ENCODE measurements around the gene LSMEM2.
"Not testable (repeated sequence)": the region's sequence is repeated elsewhere in the genome, so short reads cannot be mapped to it uniquely, and the experiment has no call there.

LSMEM2 gene

GRCh38 chr3:50278880-50279224 is at the start of gene LSMEM2:
Gene LSMEM2 (plus strand): TSS chr3:50279087. CDS start chr3:50279114, 27 bp downstream.
- no peak for DNase-seq

- DNase-seq: no peak
These were observed 49.4 kb upstream of the LSMEM2 start for GRCh38 chr3:50229490-50229889.

GRCh38 chr3:50230104-50230793 is 48.6 kb upstream of the LSMEM2 start:
- DNase-seq: no peak

GRCh38 chr3:50230794-50231125 is 48.1 kb upstream of the LSMEM2 start:
- no peak for DNase-seq

GRCh38 chr3:50231581-50231980 is 47.3 kb upstream of the LSMEM2 start:
- DNase-seq: no peak

- no peak for DNase-seq
These were observed 46.6 kb upstream of the LSMEM2 start for GRCh38 chr3:50232303-50232702.

GRCh38 chr3:50233176-50233575 is 45.7 kb upstream of the LSMEM2 start:
- DNase-seq: no peak

- DNase-seq: peak; percentile 99
These were observed 43.0 kb upstream of the LSMEM2 start, which contains the start of gene GNAI2 for GRCh38 chr3:50235716-50236483. Gene GNAI2 (plus strand): TSS chr3:50236204. CDS start chr3:50236336, 132 bp downstream.

GRCh38 chr3:50236484-50237132 is 42.3 kb upstream of the LSMEM2 start:
- no peak for DNase-seq

GRCh38 chr3:50237133-50237651 is 41.7 kb upstream of the LSMEM2 start:
- peak; percentile 35 for DNase-seq

GRCh38 chr3:50237754-50238548 is 40.9 kb upstream of the LSMEM2 start:
- DNase-seq: peak; percentile 92

GRCh38 chr3:50238549-50239026 is 40.3 kb upstream of the LSMEM2 start:
- peak; percentile 72 for DNase-seq

- DNase-seq: no peak
These were observed 39.2 kb upstream of the LSMEM2 start for GRCh38 chr3:50239649-50240048.

GRCh38 chr3:50241163-50241562 is 37.7 kb upstream of the LSMEM2 start:
- DNase-seq: no peak

- DNase-seq: no peak
These were observed 37.0 kb upstream of the LSMEM2 start for GRCh38 chr3:50241713-50242380.

- no peak for DNase-seq
These were observed 36.5 kb upstream of the LSMEM2 start for GRCh38 chr3:50242381-50242770.

- peak; percentile 26 for DNase-seq
These were observed 35.9 kb upstream of the LSMEM2 start for GRCh38 chr3:50242851-50243542.

- no peak for DNase-seq
These were observed 35.4 kb upstream of the LSMEM2 start for GRCh38 chr3:50243543-50243895.

GRCh38 chr3:50244813-50245212 is 34.1 kb upstream of the LSMEM2 start:
- not testable (repeated sequence) for DNase-seq

- no peak for DNase-seq
These were observed 33.6 kb upstream of the LSMEM2 start for GRCh38 chr3:50245251-50245745.

GRCh38 chr3:50245831-50246516 is 32.9 kb upstream of the LSMEM2 start:
- peak; percentile 93 for DNase-seq
